ENCODE data around the gene GOLGA6A. TPM values are rescaled to one million over a fixed set of nuclear protein-coding genes. Genes with fewer than 3 reads are reported as not detected.

Gene GOLGA6A
- total RNA-seq, 6 donors from 2014 or later, result 0.30 TPM; not detected in 5

GRCh38 chr15:74022706-74023470 is 59.5 kb downstream of the GOLGA6A start:
- DNase-seq (peak in 1 of 2 donors; percentile 83), ATAC-seq (ENCODE audit: low FRiP score in 2 of 2) (peak in 1 of 2 donors; percentile 16)
- H3K4me3 ChIP-seq, result no peak overlapping the region
- H3K27me3 ChIP-seq, result no peaks in the 10 kb centered on the region
- peaks cover 29 to 69% (median 49%) of the 10 kb centered on the region in 4 donors for H3K36me3 ChIP-seq
- no peaks in the 10 kb centered on the region for H3K9me3 ChIP-seq
- no peak overlapping the region for H3K27ac ChIP-seq
- H3K4me1 ChIP-seq, result peaks cover 15 to 31% (median 26%) of the 10 kb centered on the region in 4 donors
- 95 to 96% methylated on average over 27 to 66 of the region's 66 CpGs for WGBS, 2 donors
- TF ChIP-seq POLR2AphosphoS5 (IDR thresholded peaks at IDR 0.05) (no peak), CTCF (IDR thresholded peaks at IDR 0.05) (no peak), POLR2A (IDR thresholded peaks at IDR 0.05) (no peak), EP300 (IDR thresholded peaks at IDR 0.05) (no peak)

Small RNA genes within 50 kb of the gene (small RNA-seq; reads per million reads assigned to genes)
- 0 reads per million in 4 donors for gene RN7SL429P

Other genes starting within 250 kb of the GOLGA6A start
- gene TBC1D21, start 209.0 kb downstream of the GOLGA6A start, total RNA-seq, result not detected
- 10 to 100 TPM in 2 of 6 donors, 1 to 10 TPM in 4; 6.0 to 25.9 (median 8.0) TPM for gene LOXL1, start 156.1 kb downstream of the GOLGA6A start, total RNA-seq
- 10 to 100 TPM; 12.2 to 23.3 (median 18.3) TPM for gene STOML1, start 90.3 kb downstream of the GOLGA6A start, total RNA-seq
- 100 to 1,000 TPM in 2 of 6 donors, 10 to 100 TPM in 4; 63.1 to 247 (median 92.9) TPM for gene PML, start 87.8 kb downstream of the GOLGA6A start, total RNA-seq
- gene ISLR2, start 48.0 kb upstream of the GOLGA6A start, total RNA-seq, result 1 to 10 TPM in 2 of 6 donors, under 1 TPM in 1, not detected in 3; under 0.01 to 2.5 (median 1.3) TPM
- 10 to 100 TPM; 11.5 to 48.4 (median 21.3) TPM for gene ISLR, start 91.2 kb upstream of the GOLGA6A start, total RNA-seq
- gene STRA6, start 120.2 kb upstream of the GOLGA6A start, total RNA-seq, result 1 to 10 TPM in 1 of 6 donors, under 1 TPM in 2, not detected in 3; 0.22 to 3.5 (median 0.88) TPM
- 10 to 100 TPM in 1 of 6 donors, 1 to 10 TPM in 4, not detected in 1; 3.8 to 43.4 (median 4.2) TPM for gene CCDC33, start 153.8 kb upstream of the GOLGA6A start, total RNA-seq

Data from upper lobe of left lung (tissue), 6 donors.